ENCODE measurements around the gene CCBE1.

CCBE1 gene

DNA sequence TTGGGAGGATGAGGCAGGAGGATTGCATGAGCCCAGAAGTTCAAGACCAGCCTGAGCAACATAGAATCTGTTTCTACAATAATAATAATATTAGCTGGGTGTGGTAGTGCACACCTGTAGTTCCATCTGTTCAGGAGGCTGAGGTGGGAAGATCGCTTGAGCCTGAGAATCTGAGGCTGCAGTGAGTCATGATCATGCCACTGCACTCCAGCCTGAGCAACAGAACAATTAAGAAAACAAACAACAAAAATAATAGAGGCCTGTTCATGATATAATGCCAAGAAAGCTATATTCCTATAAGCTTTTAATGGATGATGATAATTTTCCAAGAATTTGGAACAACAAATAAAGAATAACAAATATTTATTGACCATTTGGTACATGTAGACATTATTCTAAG lies 6.9 kb upstream of the CCBE1 start:
- TF ChIP-seq ZNF274 (IDR thresholded peaks at IDR 0.05; ENCODE audit: low read depth, low read length) (no peak), YY1 (IDR thresholded peaks at IDR 0.05; ENCODE audit: insufficient read depth, insufficient read length) (no peak), SUZ12 (IDR thresholded peaks at IDR 0.05; ENCODE audit: extremely low read depth, insufficient read depth, insufficient read length) (no peak)
- Histone ChIP-seq H3K9me3 (ENCODE audit: insufficient read depth, low read length) (no peaks in the 10 kb centered on the region), H3K27me3 (ENCODE audit: insufficient read depth, insufficient read length) (peaks cover 3% of the 10 kb centered on the region), H3K4me3 (ENCODE audit: insufficient read length, low read depth) (no peak overlapping the region), H3K36me3 (ENCODE audit: insufficient read depth, insufficient read length, low read length) (no peaks in the 10 kb centered on the region), H3K9ac (ENCODE audit: insufficient read length, low read depth) (no peak overlapping the region), H3K4me1 (ENCODE audit: insufficient read depth, insufficient read length) (peaks cover 3% of the 10 kb centered on the region)
- no peak for DNase-seq (ENCODE audit: low read depth, low spot score)

- DNase-seq (ENCODE audit: low read depth, low spot score) = no peak
- Histone ChIP-seq H3K4me3 (ENCODE audit: insufficient read length, low read depth) (no peak overlapping the region), H3K9me3 (ENCODE audit: insufficient read depth, low read length) (no peaks in the 10 kb centered on the region), H3K4me1 (ENCODE audit: insufficient read depth, insufficient read length) (peaks cover 3% of the 10 kb centered on the region), H3K9ac (ENCODE audit: insufficient read length, low read depth) (no peak overlapping the region), H3K36me3 (ENCODE audit: insufficient read depth, insufficient read length, low read length) (no peaks in the 10 kb centered on the region), H3K27me3 (ENCODE audit: insufficient read depth, insufficient read length) (peaks cover 15% of the 10 kb centered on the region)
- TF ChIP-seq YY1 (IDR thresholded peaks at IDR 0.05; ENCODE audit: insufficient read depth, insufficient read length) (no peak), ZNF274 (IDR thresholded peaks at IDR 0.05; ENCODE audit: low read depth, low read length) (no peak), SUZ12 (IDR thresholded peaks at IDR 0.05; ENCODE audit: extremely low read depth, insufficient read depth, insufficient read length) (no peak)
Measured at GRCh38 chr18:59701272-59701671, 4.0 kb upstream of the CCBE1 start.

DNA sequence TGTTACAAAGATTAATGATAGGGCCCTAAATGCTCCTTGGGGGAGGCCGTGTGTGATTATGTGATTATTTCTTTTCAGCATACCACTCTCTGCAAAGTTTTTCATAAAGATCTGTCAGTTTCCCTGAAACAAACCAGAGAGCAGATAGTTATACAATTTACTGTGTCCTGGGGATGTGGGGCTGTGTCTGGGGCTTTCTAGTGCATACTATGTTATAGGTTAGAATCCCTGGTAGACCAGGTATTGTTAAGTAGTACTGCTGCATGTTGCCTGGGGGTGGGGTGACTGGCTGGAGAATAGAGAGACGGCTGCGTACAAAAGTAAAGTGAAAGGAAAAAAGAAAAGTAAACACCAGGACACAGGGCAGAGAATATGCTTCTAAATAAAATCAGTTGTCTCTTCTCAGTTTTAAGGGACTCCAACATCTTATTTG lies 3.3 kb upstream of the CCBE1 start:
- H3K9ac ChIP-seq (ENCODE audit: insufficient read length, low read depth) = no peak overlapping the region
- TF ChIP-seq ZNF274 (IDR thresholded peaks at IDR 0.05; ENCODE audit: low read depth, low read length) (no peak), YY1 (IDR thresholded peaks at IDR 0.05; ENCODE audit: insufficient read depth, insufficient read length) (no peak)
- H3K4me3 ChIP-seq (ENCODE audit: insufficient read length, low read depth) = no peak overlapping the region
- H3K4me1 ChIP-seq (ENCODE audit: insufficient read depth, insufficient read length) = peaks cover 3% of the 10 kb centered on the region
- no peaks in the 10 kb centered on the region for H3K9me3 ChIP-seq (ENCODE audit: insufficient read depth, low read length)
- no peaks in the 10 kb centered on the region for H3K36me3 ChIP-seq (ENCODE audit: insufficient read depth, insufficient read length, low read length)
- H3K27me3 ChIP-seq (ENCODE audit: insufficient read depth, insufficient read length) = peaks cover 22% of the 10 kb centered on the region
- DNase-seq (ENCODE audit: low read depth, low spot score) = no peak

DNA sequence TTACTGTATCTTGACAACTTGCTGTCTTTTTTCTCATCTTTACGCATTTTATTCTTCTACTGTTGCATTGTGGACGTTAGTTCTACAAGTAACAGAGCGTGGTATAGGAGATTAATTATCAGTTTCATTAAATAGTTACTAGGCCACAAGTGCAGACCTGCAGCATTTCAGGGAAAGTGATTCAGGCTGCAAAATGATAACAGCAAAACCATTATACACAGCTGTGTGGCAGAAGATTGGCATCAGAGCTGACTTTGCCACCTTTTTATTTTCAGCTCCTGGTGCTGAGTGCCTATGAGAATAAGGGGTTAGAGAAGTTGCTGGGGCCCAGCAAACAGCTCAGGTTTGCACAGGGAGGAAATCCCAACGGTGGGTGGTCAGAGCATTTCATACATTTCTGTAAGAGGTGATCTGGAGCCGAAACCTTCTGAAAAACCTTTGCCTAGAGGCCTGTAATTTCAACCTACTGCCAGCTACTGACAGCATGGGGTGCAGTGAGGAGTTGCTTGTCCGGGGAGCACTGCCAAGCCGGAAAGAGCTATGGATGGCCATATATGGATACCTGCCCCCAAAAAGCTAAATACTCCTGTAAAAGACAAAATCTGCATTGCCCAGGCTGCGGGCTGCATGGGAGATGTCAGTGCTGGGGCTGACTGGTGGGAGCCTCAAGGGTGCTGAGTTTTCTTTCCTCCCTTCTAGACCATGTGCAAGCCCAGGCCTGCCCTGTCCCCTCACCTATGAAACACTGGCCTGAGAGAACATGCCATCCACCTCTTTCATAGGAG lies 2.7 kb upstream of the CCBE1 start:
- no peaks in the 10 kb centered on the region for H3K9me3 ChIP-seq (ENCODE audit: insufficient read depth, low read length)
- H3K4me3 ChIP-seq (ENCODE audit: insufficient read length, low read depth) = no peak overlapping the region
- no peak for TF ChIP-seq ZNF274 (IDR thresholded peaks at IDR 0.05; ENCODE audit: low read depth, low read length)
- TF ChIP-seq YY1 (IDR thresholded peaks at IDR 0.05; ENCODE audit: insufficient read depth, insufficient read length) = no peak
- TF ChIP-seq SUZ12 (IDR thresholded peaks at IDR 0.05; ENCODE audit: extremely low read depth, insufficient read depth, insufficient read length) = no peak
- DNase-seq (ENCODE audit: low read depth, low spot score) = no peak
- peaks cover 3% of the 10 kb centered on the region for H3K4me1 ChIP-seq (ENCODE audit: insufficient read depth, insufficient read length)
- peaks cover 28% of the 10 kb centered on the region for H3K27me3 ChIP-seq (ENCODE audit: insufficient read depth, insufficient read length)
- no peak overlapping the region for H3K9ac ChIP-seq (ENCODE audit: insufficient read length, low read depth)
- H3K36me3 ChIP-seq (ENCODE audit: insufficient read depth, insufficient read length, low read length) = no peaks in the 10 kb centered on the region

GRCh38 chr18:59699061-59699460 lies 1.8 kb upstream of the CCBE1 start:
- H3K4me3 ChIP-seq (ENCODE audit: insufficient read length, low read depth) = no peak overlapping the region
- TF ChIP-seq SUZ12 (IDR thresholded peaks at IDR 0.05; ENCODE audit: extremely low read depth, insufficient read depth, insufficient read length) (no peak), YY1 (IDR thresholded peaks at IDR 0.05; ENCODE audit: insufficient read depth, insufficient read length) (no peak), ZNF274 (IDR thresholded peaks at IDR 0.05; ENCODE audit: low read depth, low read length) (no peak)
- no peaks in the 10 kb centered on the region for H3K36me3 ChIP-seq (ENCODE audit: insufficient read depth, insufficient read length, low read length)
- H3K9ac ChIP-seq (ENCODE audit: insufficient read length, low read depth) = no peak overlapping the region
- no peaks in the 10 kb centered on the region for H3K9me3 ChIP-seq (ENCODE audit: insufficient read depth, low read length)
- H3K27me3 ChIP-seq (ENCODE audit: insufficient read depth, insufficient read length) = peaks cover 37% of the 10 kb centered on the region
- DNase-seq (ENCODE audit: low read depth, low spot score) = no peak
- peaks cover 3% of the 10 kb centered on the region for H3K4me1 ChIP-seq (ENCODE audit: insufficient read depth, insufficient read length)

GRCh38 chr18:59696311-59697235 lies 650 bp downstream of the CCBE1 start:
- no peak for DNase-seq (ENCODE audit: low read depth, low spot score)
- peaks cover 3% of the 10 kb centered on the region for H3K4me1 ChIP-seq (ENCODE audit: insufficient read depth, insufficient read length)
- H3K9me3 ChIP-seq (ENCODE audit: insufficient read depth, low read length) = no peaks in the 10 kb centered on the region
- H3K4me3 ChIP-seq (ENCODE audit: insufficient read length, low read depth) = peak overlapping the region; percentile 74
- H3K9ac ChIP-seq (ENCODE audit: insufficient read length, low read depth) = peak overlapping the region; percentile 79
- TF ChIP-seq YY1 (IDR thresholded peaks at IDR 0.05; ENCODE audit: insufficient read depth, insufficient read length) (no peak), ZNF274 (IDR thresholded peaks at IDR 0.05; ENCODE audit: low read depth, low read length) (no peak), SUZ12 (IDR thresholded peaks at IDR 0.05; ENCODE audit: extremely low read depth, insufficient read depth, insufficient read length) (no peak)
- H3K27me3 ChIP-seq (ENCODE audit: insufficient read depth, insufficient read length) = peaks cover 37% of the 10 kb centered on the region
- no peaks in the 10 kb centered on the region for H3K36me3 ChIP-seq (ENCODE audit: insufficient read depth, insufficient read length, low read length)

GRCh38 chr18:59695551-59695950 lies 1.7 kb downstream of the CCBE1 start:
- no peaks in the 10 kb centered on the region for H3K9me3 ChIP-seq (ENCODE audit: insufficient read depth, low read length)
- DNase-seq (ENCODE audit: low read depth, low spot score) = no peak

More at GRCh38 chr18:59695551-59695950, 1.7 kb downstream of the CCBE1 start:
- no peak overlapping the region for H3K4me3 ChIP-seq (ENCODE audit: insufficient read length, low read depth)
- TF ChIP-seq SUZ12 (IDR thresholded peaks at IDR 0.05; ENCODE audit: extremely low read depth, insufficient read depth, insufficient read length) (no peak), ZNF274 (IDR thresholded peaks at IDR 0.05; ENCODE audit: low read depth, low read length) (no peak)
- peaks cover 3% of the 10 kb centered on the region for H3K4me1 ChIP-seq (ENCODE audit: insufficient read depth, insufficient read length)
- H3K27me3 ChIP-seq (ENCODE audit: insufficient read depth, insufficient read length) = peaks cover 37% of the 10 kb centered on the region
- H3K9ac ChIP-seq (ENCODE audit: insufficient read length, low read depth) = no peak overlapping the region
- H3K36me3 ChIP-seq (ENCODE audit: insufficient read depth, insufficient read length, low read length) = no peaks in the 10 kb centered on the region

Data from NT2/D1 (cell line).